NCI-H128 (cell line): ENCODE data around the gene TSPY10.
"Not testable (repeated sequence)": the region's sequence is repeated elsewhere in the genome, so short reads cannot be mapped to it uniquely, and the experiment has no call there.

Experiments used
- DNase-seq: peaks from one replicate; lab custom pipeline; 2025; ENCODE audit not compliant: unreplicated experiment; lab: John Stamatoyannopoulos, UW

The TSPY10 gene, protein sequence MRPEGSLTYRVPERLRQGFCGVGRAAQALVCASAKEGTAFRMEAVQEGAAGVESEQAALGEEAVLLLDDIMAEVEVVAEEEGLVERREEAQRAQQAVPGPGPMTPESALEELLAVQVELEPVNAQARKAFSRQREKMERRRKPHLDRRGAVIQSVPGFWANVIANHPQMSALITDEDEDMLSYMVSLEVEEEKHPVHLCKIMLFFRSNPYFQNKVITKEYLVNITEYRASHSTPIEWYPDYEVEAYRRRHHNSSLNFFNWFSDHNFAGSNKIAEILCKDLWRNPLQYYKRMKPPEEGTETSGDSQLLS

DNA sequence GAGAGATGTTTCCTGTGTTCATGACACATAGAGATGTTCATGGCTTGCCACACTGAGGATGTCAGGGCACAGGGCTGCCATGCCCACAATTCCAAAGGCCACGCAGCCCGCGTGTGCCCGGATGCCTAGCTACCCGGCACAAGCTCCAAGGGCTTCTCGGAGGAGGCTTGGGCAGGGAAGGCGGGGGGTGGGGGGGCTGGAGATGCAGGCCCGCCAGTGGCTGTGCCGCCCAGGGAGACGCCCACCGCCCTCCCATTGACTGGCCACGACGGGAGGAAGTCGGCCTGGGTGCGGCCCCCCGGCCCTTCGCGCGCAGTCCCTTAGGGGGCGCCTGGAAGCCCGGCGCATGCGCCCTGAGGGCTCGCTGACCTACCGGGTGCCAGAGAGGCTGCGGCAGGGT, at the start of gene TSPY10:
TSPY10 (plus strand) TSS at position 301 of the 400 bp plus-strand sequence; CDS start at position 347, 46 bp downstream.
- not testable (repeated sequence) for DNase-seq

DNA sequence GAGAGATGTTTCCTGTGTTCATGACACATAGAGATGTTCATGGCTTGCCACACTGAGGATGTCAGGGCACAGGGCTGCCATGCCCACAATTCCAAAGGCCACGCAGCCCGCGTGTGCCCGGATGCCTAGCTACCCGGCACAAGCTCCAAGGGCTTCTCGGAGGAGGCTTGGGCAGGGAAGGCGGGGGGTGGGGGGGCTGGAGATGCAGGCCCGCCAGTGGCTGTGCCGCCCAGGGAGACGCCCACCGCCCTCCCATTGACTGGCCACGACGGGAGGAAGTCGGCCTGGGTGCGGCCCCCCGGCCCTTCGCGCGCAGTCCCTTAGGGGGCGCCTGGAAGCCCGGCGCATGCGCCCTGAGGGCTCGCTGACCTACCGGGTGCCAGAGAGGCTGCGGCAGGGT, 40.7 kb upstream of the TSPY10 start, which contains the start of gene TSPY9:
TSPY9 (plus strand) TSS at position 301 of the 400 bp plus-strand sequence; CDS start at position 347, 46 bp downstream.
- not testable (repeated sequence) for DNase-seq

DNA sequence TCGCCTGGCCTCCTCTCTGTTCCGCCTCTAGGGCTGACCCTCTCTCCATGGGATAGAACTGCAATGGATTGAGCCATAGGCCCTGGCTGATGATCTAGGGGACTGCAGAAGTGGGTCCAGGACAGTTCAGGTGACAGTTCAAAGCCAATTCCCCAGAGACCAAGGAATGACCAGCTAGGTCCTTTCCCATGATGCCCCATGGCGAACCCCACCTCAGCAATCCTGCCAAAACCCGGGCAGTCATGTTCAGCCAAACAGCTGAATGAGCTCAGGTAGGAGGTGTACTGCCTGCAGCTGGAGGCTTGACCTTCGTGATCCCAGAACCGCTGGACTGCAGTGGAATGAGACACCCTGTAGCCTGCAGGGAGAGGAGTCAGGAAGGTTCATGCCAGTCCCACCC, 23.3 kb upstream of the TSPY10 start:
- not testable (repeated sequence) for DNase-seq

DNA sequence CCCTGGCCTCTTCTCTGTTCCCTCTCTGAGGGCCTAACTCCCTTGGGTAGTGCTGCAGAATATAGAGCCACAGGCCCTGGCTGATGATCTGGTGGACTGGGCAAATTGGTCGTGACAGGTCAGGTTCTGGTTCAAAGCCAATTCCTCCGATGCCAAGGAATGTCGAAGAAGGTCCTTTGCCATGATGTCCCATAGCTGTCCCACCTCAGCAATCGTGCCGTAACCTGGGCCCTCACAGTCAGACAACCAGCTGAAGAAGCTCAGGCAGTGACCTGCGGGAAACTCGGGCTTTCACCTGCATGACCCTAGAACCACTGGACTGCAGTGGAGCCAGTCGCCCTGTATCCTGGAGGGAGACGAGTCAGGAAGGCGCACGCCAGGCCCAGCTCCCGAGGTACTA, 11.4 kb upstream of the TSPY10 start:
- not testable (repeated sequence) for DNase-seq
